H54 (cell line): Measurements from ENCODE around the gene EFNA2.

Experiments used
- DNase-seq: peaks from one replicate; pipeline ENCODE4 v3.0.0; 2011; ENCODE audit warnings: low spot score, mixed read lengths; ENCODE audit not compliant: insufficient read length
- FAIRE-seq: peaks from 3 replicates; lab custom pipeline; 2011; peaks lifted over from hg19 to GRCh38; lab: Jason Lieb, UNC
- POLR2A ChIP-seq: IDR thresholded peaks from 2 replicates; pipeline ENCODE4 v1.6.1; 2011; ENCODE audit warnings: low read depth, mild to moderate bottlenecking, low read length

Gene EFNA2

GRCh38 chr19:1275260-1275975 lies 10.3 kb upstream of the EFNA2 start, which contains the start of gene FAM174C:
FAM174C (plus strand) TSS chr19:1275530; CDS start chr19:1275550, 20 bp downstream.
- no peak for FAIRE-seq
- TF ChIP-seq POLR2A = peak; percentile 82; the same call in 1 of the 2 replicates
- DNase-seq = peak; percentile 93

- DNase-seq = no peak
- TF ChIP-seq POLR2A = 0 out of 2 replicates have a peak, but pooled peaks have one; percentile 24
- FAIRE-seq = no peak
These were observed 9.6 kb upstream of the EFNA2 start for GRCh38 chr19:1275976-1276627.

- no peak for FAIRE-seq
- no peak for TF ChIP-seq POLR2A
- DNase-seq = no peak
These were observed 9.0 kb upstream of the EFNA2 start for GRCh38 chr19:1276628-1277022.

GRCh38 chr19:1277061-1277460 lies 8.6 kb upstream of the EFNA2 start:
- no peak for TF ChIP-seq POLR2A
- FAIRE-seq (no peak), DNase-seq (no peak)

GRCh38 chr19:1278074-1278473 lies 7.6 kb upstream of the EFNA2 start:
- no peak for DNase-seq
- no peak for FAIRE-seq
- no peak for TF ChIP-seq POLR2A

- FAIRE-seq = no peak
- TF ChIP-seq POLR2A = no peak
- no peak for DNase-seq
These were observed 6.7 kb upstream of the EFNA2 start for GRCh38 chr19:1278713-1279660.

GRCh38 chr19:1279782-1280341 lies 5.8 kb upstream of the EFNA2 start:
- no peak for FAIRE-seq
- TF ChIP-seq POLR2A = no peak
- peak; percentile 91 for DNase-seq

GRCh38 chr19:1280636-1281568 lies 4.8 kb upstream of the EFNA2 start:
- DNase-seq (no peak), FAIRE-seq (no peak)

GRCh38 chr19:1281569-1282287 lies 3.9 kb upstream of the EFNA2 start:
- DNase-seq (no peak), FAIRE-seq (no peak)
- no peak for TF ChIP-seq POLR2A

More at GRCh38 chr19:1280636-1281568, 4.8 kb upstream of the EFNA2 start:
- TF ChIP-seq POLR2A = no peak

- no peak for DNase-seq
These were observed 3.0 kb upstream of the EFNA2 start for GRCh38 chr19:1282588-1283206.

GRCh38 chr19:1283207-1283916 lies 2.3 kb upstream of the EFNA2 start:
- FAIRE-seq (no peak), DNase-seq (no peak)
- no peak for TF ChIP-seq POLR2A

More at GRCh38 chr19:1282588-1283206, 3.0 kb upstream of the EFNA2 start:
- no peak for FAIRE-seq
- no peak for TF ChIP-seq POLR2A

- DNase-seq (no peak), FAIRE-seq (no peak)
- TF ChIP-seq POLR2A = no peak
These were observed 1.8 kb upstream of the EFNA2 start for GRCh38 chr19:1283917-1284292.
